Measurements from ENCODE around the gene GMDS.

Gene GMDS

GRCh38 chr6:1868561-1869261 lies 376.7 kb downstream of the GMDS start:
- H3K4me1 ChIP-seq (ENCODE audit: control insufficient read depth, insufficient read depth, low read length, unreplicated experiment): no peaks in the 10 kb centered on the region
- H3K4me3 ChIP-seq (ENCODE audit: low read depth, low read length): no peak overlapping the region
- H2AFZ ChIP-seq (ENCODE audit: low read length, unreplicated experiment): no peak overlapping the region

GRCh38 chr6:1867197-1867596 lies 378.2 kb downstream of the GMDS start:
- Histone ChIP-seq H3K27ac (ENCODE audit: low read depth, low read length) (no peak overlapping the region), H3K4me1 (ENCODE audit: control insufficient read depth, insufficient read depth, low read length, unreplicated experiment) (no peaks in the 10 kb centered on the region), H3K36me3 (ENCODE audit: insufficient read depth, low read length) (no peaks in the 10 kb centered on the region), H3K4me3 (ENCODE audit: low read depth, low read length) (no peak overlapping the region), H3K27me3 (ENCODE audit: insufficient read depth, low read length) (no peaks in the 10 kb centered on the region), H2AFZ (ENCODE audit: low read length, unreplicated experiment) (no peak overlapping the region), H3K79me2 (ENCODE audit: control insufficient read depth, insufficient read depth, low read length, unreplicated experiment) (no peaks in the 10 kb centered on the region)

More at GRCh38 chr6:1868561-1869261, 376.7 kb downstream of the GMDS start:
- H3K27me3 ChIP-seq (ENCODE audit: insufficient read depth, low read length): no peaks in the 10 kb centered on the region
- H3K27ac ChIP-seq (ENCODE audit: low read depth, low read length): no peak overlapping the region
- no peaks in the 10 kb centered on the region for H3K79me2 ChIP-seq (ENCODE audit: control insufficient read depth, insufficient read depth, low read length, unreplicated experiment)
- no peaks in the 10 kb centered on the region for H3K36me3 ChIP-seq (ENCODE audit: insufficient read depth, low read length)

DNA sequence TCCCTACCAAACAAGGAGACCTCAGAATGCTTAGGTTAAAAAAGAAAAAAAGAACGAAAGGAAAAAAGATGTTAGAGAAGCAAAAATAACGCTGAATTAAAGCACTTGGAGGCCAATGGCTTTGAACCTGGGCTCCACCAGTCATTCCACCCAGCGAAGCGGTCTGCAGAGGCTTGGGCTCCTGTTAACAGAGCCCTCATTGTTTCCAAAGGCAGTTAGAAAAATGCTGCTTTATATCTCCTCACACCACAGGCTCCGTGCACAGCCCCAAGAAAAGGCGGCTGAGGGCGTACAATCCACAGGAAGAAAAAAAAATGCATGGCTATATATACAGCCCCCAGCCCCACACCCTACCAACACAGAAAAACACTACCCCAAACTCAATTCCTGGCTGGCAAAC lies 379.8 kb downstream of the GMDS start:
- Histone ChIP-seq H3K79me2 (ENCODE audit: control insufficient read depth, insufficient read depth, low read length, unreplicated experiment) (no peaks in the 10 kb centered on the region), H2AFZ (ENCODE audit: low read length, unreplicated experiment) (no peak overlapping the region), H3K27ac (ENCODE audit: low read depth, low read length) (no peak overlapping the region), H3K4me1 (ENCODE audit: control insufficient read depth, insufficient read depth, low read length, unreplicated experiment) (no peaks in the 10 kb centered on the region), H3K4me3 (ENCODE audit: low read depth, low read length) (no peak overlapping the region), H3K27me3 (ENCODE audit: insufficient read depth, low read length) (no peaks in the 10 kb centered on the region), H3K36me3 (ENCODE audit: insufficient read depth, low read length) (no peaks in the 10 kb centered on the region)

DNA sequence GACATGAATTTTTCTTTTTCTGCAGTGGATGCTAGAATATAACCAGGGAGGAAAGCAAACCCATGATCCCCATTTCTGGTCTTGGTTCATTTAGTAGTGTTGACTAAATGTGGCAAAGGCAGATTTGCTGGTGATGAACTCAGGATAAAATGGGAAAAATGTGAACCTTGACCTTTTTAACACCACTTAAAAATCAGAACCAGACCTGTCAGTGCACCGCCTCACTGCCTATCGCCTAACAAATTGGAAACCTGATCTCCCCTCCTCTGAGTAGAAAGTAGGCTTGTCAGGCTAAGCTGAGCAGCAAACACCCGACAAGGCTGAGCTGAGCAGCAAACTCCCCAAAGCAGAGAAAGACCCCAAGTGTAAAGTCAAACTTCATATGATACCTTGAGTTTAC lies 380.9 kb downstream of the GMDS start:
- Histone ChIP-seq H3K27ac (ENCODE audit: low read depth, low read length) (no peak overlapping the region), H2AFZ (ENCODE audit: low read length, unreplicated experiment) (no peak overlapping the region), H3K4me1 (ENCODE audit: control insufficient read depth, insufficient read depth, low read length, unreplicated experiment) (no peaks in the 10 kb centered on the region), H3K36me3 (ENCODE audit: insufficient read depth, low read length) (no peaks in the 10 kb centered on the region), H3K27me3 (ENCODE audit: insufficient read depth, low read length) (no peaks in the 10 kb centered on the region), H3K4me3 (ENCODE audit: low read depth, low read length) (no peak overlapping the region), H3K79me2 (ENCODE audit: control insufficient read depth, insufficient read depth, low read length, unreplicated experiment) (no peaks in the 10 kb centered on the region)

DNA sequence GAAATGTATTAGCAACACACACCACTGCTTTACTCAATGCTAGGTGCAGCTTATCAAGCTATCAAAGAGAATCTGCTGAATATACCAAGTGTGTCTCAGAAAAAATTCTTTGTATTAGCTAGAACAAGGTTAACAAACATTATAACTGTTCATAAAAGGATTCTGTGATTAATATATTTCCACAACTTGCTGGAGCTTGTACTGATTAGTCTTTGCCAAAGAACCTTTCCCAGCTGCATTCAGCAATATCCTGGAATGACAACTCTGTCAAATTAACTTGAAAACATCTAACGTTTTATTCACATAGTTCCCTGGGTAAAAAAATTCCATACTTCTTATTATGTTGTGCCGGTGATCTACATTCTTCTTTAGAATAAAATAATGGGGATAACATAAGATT lies 383.0 kb downstream of the GMDS start:
- Histone ChIP-seq H3K36me3 (ENCODE audit: insufficient read depth, low read length) (no peaks in the 10 kb centered on the region), H3K27me3 (ENCODE audit: insufficient read depth, low read length) (no peaks in the 10 kb centered on the region), H3K79me2 (ENCODE audit: control insufficient read depth, insufficient read depth, low read length, unreplicated experiment) (no peaks in the 10 kb centered on the region), H2AFZ (ENCODE audit: low read length, unreplicated experiment) (no peak overlapping the region), H3K27ac (ENCODE audit: low read depth, low read length) (no peak overlapping the region), H3K4me3 (ENCODE audit: low read depth, low read length) (no peak overlapping the region), H3K4me1 (ENCODE audit: control insufficient read depth, insufficient read depth, low read length, unreplicated experiment) (no peaks in the 10 kb centered on the region)

DNA sequence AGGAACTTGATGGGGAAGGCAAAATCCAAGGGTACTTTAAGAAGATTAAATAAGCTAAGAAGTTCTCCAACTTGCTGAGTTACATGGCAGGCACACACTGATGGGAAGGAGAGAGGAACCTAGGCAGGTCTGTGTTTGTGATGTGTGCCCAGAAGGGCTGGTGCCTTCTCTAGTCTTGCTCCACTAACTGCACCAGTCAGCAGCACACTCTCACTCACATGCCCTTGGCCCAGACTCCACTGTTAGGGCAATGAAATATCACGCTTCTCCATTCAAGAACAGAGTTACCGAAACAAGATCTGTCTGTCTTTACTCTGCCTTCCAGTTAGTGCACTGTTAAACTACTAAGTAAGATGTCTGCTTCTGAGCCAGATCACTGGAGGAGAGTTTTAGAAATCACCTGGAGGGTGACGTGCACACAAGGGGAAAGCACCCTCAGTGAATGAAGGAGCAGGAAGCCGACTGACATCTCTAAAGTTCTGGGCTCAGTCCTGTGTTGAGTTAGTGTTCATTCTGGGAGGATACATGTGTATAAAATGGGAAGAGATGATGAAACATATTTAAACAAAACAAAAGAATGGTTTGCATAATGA lies 384.6 kb downstream of the GMDS start:
- no peaks in the 10 kb centered on the region for H3K79me2 ChIP-seq (ENCODE audit: control insufficient read depth, insufficient read depth, low read length, unreplicated experiment)
- H3K27ac ChIP-seq (ENCODE audit: low read depth, low read length): no peak overlapping the region
- H3K27me3 ChIP-seq (ENCODE audit: insufficient read depth, low read length): no peaks in the 10 kb centered on the region
- no peaks in the 10 kb centered on the region for H3K4me1 ChIP-seq (ENCODE audit: control insufficient read depth, insufficient read depth, low read length, unreplicated experiment)
- H2AFZ ChIP-seq (ENCODE audit: low read length, unreplicated experiment): no peak overlapping the region
- no peaks in the 10 kb centered on the region for H3K36me3 ChIP-seq (ENCODE audit: insufficient read depth, low read length)
- no peak overlapping the region for H3K4me3 ChIP-seq (ENCODE audit: low read depth, low read length)

DNA sequence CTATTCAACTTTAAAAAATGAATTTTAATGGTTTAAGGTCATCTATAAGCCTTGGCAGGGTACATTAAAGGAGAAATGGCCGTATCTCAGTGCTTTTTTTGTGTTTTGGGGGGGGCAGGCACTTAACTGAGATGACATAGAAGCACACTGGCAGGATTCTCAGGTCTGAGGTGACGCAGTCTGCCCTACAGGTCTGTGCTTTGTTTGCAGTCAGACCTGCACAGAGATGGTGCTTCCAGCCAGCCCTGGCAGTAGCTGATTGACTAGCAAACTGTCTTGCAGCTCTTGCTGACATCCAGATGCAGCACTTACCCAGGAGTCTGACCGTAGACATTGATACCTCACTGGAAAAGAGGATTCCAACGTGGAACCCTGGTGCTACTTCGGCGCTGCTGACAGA lies 386.5 kb downstream of the GMDS start:
- no peaks in the 10 kb centered on the region for H3K27me3 ChIP-seq (ENCODE audit: insufficient read depth, low read length)
- H3K79me2 ChIP-seq (ENCODE audit: control insufficient read depth, insufficient read depth, low read length, unreplicated experiment): no peaks in the 10 kb centered on the region
- H3K4me3 ChIP-seq (ENCODE audit: low read depth, low read length): no peak overlapping the region
- no peaks in the 10 kb centered on the region for H3K36me3 ChIP-seq (ENCODE audit: insufficient read depth, low read length)
- H3K4me1 ChIP-seq (ENCODE audit: control insufficient read depth, insufficient read depth, low read length, unreplicated experiment): no peaks in the 10 kb centered on the region
- no peak overlapping the region for H3K27ac ChIP-seq (ENCODE audit: low read depth, low read length)
- no peak overlapping the region for H2AFZ ChIP-seq (ENCODE audit: low read length, unreplicated experiment)

DNA sequence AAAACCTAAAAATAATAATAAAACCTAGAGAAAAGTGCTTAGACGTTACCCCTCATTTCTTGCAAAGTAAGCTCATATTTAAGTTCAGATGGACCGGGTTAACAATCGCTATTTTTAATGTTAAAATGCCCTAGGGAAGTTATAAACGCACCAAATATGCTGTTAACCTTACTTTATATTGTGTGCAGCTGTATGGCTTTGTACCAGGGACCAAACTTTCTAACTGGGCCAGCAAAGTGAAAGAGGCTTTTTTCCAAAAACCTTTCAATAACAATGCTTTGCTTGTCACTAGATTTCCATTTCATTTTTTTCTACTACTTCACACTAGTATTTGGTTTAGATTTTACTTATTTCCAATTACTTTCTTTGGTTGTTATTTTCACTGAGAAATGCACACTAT lies 387.2 kb downstream of the GMDS start:
- Histone ChIP-seq H3K79me2 (ENCODE audit: control insufficient read depth, insufficient read depth, low read length, unreplicated experiment) (no peaks in the 10 kb centered on the region), H3K4me3 (ENCODE audit: low read depth, low read length) (no peak overlapping the region), H2AFZ (ENCODE audit: low read length, unreplicated experiment) (no peak overlapping the region), H3K4me1 (ENCODE audit: control insufficient read depth, insufficient read depth, low read length, unreplicated experiment) (no peaks in the 10 kb centered on the region), H3K36me3 (ENCODE audit: insufficient read depth, low read length) (no peaks in the 10 kb centered on the region), H3K27ac (ENCODE audit: low read depth, low read length) (no peak overlapping the region), H3K27me3 (ENCODE audit: insufficient read depth, low read length) (no peaks in the 10 kb centered on the region)

GRCh38 chr6:1856381-1856780 lies 389.0 kb downstream of the GMDS start:
- Histone ChIP-seq H3K27ac (ENCODE audit: low read depth, low read length) (no peak overlapping the region), H3K4me3 (ENCODE audit: low read depth, low read length) (no peak overlapping the region), H3K4me1 (ENCODE audit: control insufficient read depth, insufficient read depth, low read length, unreplicated experiment) (no peaks in the 10 kb centered on the region), H2AFZ (ENCODE audit: low read length, unreplicated experiment) (no peak overlapping the region), H3K36me3 (ENCODE audit: insufficient read depth, low read length) (no peaks in the 10 kb centered on the region), H3K79me2 (ENCODE audit: control insufficient read depth, insufficient read depth, low read length, unreplicated experiment) (no peaks in the 10 kb centered on the region), H3K27me3 (ENCODE audit: insufficient read depth, low read length) (no peaks in the 10 kb centered on the region)

- Histone ChIP-seq H2AFZ (ENCODE audit: low read length, unreplicated experiment) (no peak overlapping the region), H3K4me1 (ENCODE audit: control insufficient read depth, insufficient read depth, low read length, unreplicated experiment) (no peaks in the 10 kb centered on the region), H3K27me3 (ENCODE audit: insufficient read depth, low read length) (no peaks in the 10 kb centered on the region), H3K79me2 (ENCODE audit: control insufficient read depth, insufficient read depth, low read length, unreplicated experiment) (no peaks in the 10 kb centered on the region), H3K4me3 (ENCODE audit: low read depth, low read length) (no peak overlapping the region), H3K36me3 (ENCODE audit: insufficient read depth, low read length) (no peaks in the 10 kb centered on the region), H3K27ac (ENCODE audit: low read depth, low read length) (no peak overlapping the region)
These were observed 389.5 kb downstream of the GMDS start for GRCh38 chr6:1855890-1856289.

DNA sequence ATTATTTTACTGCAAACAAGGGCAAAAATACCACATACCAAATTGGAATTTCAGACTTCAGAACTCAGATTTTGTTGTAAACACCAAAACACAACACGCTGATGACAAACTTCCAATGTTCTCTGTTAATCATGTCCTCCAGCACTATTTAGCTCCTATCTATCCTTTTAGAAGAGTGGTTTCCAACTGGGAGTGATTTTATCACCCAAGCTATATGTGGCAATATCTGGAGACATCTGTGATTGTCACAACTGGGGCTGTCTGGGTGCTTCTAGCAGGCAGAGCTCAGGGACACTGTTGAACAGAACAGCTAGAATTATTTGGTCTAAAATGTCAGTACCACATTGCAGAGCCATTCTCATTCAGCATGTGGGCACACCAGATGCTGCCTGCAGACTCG lies 391.1 kb downstream of the GMDS start:
- H3K4me3 ChIP-seq (ENCODE audit: low read depth, low read length): no peak overlapping the region
- H3K36me3 ChIP-seq (ENCODE audit: insufficient read depth, low read length): no peaks in the 10 kb centered on the region
- H3K4me1 ChIP-seq (ENCODE audit: control insufficient read depth, insufficient read depth, low read length, unreplicated experiment): no peaks in the 10 kb centered on the region
- no peak overlapping the region for H3K27ac ChIP-seq (ENCODE audit: low read depth, low read length)
- no peaks in the 10 kb centered on the region for H3K27me3 ChIP-seq (ENCODE audit: insufficient read depth, low read length)
- H2AFZ ChIP-seq (ENCODE audit: low read length, unreplicated experiment): no peak overlapping the region
- H3K79me2 ChIP-seq (ENCODE audit: control insufficient read depth, insufficient read depth, low read length, unreplicated experiment): no peaks in the 10 kb centered on the region

All from ACC112 (cell line).